NK-92 (cell line): ENCODE data around the gene NOS3.

Experiments
- DNase-seq: peaks from one replicate; lab custom pipeline; 2025; ENCODE audit not compliant: unreplicated experiment; lab: John Stamatoyannopoulos, UW

The NOS3 gene

GRCh38 chr7:150990416-150991186, at the start of gene NOS3:
TSS of gene NOS3 (plus strand) at chr7:150991017. CDS start at chr7:150993804, 2,787 bp downstream.
- DNase-seq = no peak

DNA sequence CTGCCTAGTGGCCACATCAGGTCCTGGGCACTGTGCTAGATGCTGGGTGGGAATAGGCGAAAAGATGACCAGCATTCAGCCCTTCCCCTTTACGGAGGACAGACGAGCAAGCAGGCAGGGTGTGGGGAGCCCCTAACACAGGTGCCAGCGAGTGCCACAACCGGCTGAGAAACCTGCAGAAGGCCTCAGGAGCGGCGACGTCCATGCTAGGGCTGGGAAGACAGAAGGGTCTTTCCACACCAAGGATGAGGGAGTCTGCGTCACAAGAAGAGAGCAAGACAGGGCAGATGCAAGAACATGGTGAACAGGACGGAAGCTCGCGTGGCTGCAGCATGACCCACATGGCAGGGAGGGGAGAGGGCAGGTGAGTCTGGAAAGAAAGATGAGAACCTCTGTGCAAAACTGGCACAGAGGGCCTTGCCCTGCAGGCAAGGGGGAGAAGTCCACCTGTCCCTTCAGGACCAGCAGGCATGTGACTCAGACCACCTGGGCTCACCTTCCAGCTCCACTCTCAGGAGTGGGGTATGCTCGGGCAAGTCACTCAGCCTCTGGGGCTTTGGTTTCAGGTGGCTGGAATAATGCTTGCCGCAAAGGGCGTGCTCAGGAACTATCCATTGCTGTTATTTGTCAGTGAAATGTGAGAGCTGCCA, 49.3 kb upstream of the NOS3 start:
- no peak for DNase-seq

DNA sequence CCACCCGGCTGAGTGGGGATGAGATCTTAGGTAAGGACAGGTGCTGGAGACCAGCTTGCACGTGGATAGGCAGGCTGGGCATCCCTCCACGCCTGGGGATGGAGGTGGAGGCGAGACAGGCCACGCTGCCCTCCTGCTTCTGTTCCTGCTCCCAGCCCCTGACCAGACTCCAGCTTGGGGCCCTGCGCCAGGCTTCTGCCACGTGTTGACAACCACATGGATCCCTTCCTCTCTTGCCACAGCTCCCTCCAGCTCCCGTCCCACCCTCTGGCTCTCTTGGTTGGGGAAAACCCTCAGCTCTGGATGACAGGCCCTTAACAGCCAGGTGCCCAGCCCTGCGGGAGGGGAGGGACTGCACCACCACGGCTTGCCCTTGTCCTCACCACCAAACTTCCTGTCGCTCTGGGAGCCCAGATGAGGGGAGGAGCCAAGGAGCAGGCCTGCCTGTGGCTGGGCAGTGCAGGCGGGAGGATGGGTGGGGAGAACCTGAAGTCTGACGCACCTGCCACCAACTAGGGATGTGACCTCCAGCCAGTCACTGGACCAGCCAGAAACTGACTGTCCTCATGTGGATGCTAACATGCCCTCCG, 48.7 kb upstream of the NOS3 start:
- DNase-seq = no peak

GRCh38 chr7:150942591-150943452, 48.0 kb upstream of the NOS3 start:
- no peak for DNase-seq

GRCh38 chr7:150943453-150943814, 47.4 kb upstream of the NOS3 start:
- no peak for DNase-seq

GRCh38 chr7:150944066-150945042, 46.5 kb upstream of the NOS3 start:
- DNase-seq = no peak

- no peak for DNase-seq
Observed at GRCh38 chr7:150945171-150945852, 45.5 kb upstream of the NOS3 start.

- no peak for DNase-seq
Observed at GRCh38 chr7:150945853-150946420, 44.9 kb upstream of the NOS3 start.

GRCh38 chr7:150946421-150947240, 44.2 kb upstream of the NOS3 start:
- no peak for DNase-seq

DNA sequence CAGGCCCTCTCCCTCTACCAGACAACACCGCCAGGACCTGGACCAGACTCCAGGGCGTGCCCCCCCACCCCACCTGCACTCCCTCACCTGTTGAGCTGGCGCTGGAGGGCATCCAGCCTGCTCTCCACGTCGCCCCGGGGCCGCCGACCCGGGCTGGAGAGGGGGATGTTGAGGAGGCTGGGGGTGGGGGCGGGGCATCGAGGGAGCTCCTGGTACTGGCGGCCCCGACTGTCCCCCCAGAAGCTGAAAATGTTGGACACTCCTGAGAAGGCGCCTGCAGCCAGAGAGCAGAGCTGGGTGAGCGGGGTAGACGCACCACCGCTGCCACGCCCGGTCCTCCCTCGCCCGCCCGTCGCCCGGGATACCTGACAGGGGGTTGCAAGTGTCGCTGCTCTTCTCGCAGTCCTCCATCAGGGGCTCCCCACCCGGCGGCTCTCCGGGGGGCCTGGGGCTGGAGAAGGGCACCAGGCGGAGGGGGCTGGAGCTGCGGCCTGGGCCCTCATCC, 43.5 kb upstream of the NOS3 start:
- no peak for DNase-seq

DNA sequence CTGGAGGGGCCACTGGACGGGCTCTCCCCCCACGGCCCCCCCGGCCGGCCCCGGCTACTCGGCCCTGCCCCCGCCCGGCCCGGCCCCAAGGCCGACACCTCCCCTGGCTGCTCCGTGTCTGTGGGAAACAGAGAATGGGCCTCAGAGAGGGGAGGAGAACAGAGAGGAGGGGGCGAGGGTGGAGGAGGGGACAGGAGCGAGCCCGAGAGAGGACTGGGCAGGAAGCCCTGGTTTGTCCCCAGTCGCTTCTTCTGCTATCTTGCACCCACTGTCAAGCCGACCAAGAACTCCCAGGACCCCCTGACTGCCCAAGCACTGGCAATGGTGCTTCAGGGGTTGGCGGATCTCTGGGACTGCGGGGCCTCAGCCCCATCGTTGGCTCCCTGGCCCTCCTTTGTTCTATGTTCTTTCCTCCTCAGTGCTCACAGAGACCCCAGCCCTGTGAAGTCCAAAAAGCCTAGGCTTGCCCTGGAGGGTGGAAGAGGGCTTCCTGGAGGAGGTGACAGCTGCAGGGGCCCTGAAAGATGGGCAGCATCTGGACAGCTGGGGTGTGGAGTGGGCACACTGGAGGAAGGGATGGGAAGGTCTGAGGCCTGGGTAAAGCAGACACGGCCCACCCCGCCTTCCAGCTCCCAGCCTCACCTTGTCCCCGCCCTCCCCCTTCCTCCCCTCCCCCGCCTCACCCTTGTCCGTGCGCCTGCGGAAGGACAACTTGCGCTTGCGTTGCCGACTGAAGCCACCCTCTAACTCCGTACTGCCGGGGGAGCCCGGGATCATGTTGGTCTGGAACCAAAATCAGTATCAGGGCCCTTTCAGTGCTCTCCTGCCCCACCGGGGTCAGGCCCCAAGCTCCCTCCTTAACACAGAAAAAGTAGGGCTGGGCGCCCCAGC, 42.8 kb upstream of the NOS3 start:
- no peak for DNase-seq

DNA sequence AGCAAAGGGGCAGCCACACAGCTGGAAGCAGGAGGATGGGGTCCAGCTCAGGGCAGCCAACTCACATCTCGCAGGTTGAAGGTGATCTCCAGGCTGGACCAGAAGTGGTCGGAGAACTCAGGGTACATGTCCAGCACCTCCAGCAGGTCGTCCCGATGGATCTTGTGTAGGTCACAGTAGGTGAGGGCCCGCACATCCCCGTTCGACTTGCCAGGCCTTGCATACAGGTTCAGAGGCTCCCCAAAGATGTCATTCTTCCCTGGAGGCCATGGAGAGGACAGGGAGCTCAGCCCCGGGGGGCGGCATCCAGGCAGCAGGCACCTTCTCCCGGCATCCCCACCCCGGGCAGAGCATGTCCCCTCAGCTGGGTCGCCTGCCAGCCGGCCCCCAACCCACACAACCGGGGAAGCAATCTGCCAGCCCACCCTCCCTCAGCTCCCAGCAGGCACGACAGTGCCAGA, 42.0 kb upstream of the NOS3 start:
- DNase-seq = no peak

DNA sequence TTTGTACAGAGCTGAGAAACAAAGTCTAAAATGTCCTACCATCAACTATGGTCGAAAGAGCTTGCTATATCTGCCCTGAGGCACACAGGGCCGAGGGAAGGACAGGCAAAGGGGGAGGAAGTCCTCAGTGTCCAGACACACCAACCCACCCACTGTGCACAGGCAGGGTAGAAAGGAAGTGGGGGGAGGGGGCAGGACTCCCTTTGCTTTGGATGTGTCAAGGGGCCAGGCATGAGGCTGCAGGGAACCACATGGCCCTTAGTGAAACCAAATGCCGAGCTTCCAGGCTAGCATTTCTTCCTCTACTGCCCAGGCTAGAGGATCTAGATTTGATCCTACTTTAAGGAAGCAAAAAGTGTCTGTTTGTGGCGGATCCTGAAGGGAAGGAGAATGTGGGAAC, 41.3 kb upstream of the NOS3 start:
- DNase-seq = no peak

DNA sequence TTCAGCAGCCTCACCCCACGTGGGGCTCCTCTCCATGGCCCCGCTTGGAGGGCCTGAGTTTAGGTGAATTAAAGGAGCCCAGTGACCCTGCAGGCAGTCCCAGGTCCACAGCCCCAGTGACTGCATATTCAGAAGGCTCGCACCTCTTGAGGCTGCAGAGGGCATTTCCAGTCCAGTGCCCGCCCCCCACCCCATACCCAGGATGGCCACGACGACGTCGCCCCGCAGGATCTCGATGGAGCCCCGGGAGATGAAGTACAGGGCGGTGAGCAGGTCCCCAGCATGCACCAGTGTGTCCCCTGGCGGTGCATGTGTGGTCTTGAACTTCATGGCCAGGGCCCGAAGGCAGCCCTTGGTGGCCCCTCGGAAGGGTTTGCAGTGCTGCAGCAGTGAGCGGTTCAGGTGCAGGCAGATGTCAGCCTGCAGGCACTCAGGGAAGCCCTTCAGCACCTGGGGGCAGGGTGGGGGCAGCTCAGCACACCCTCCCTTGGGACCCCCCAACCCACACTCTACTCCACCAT, 40.8 kb upstream of the NOS3 start:
- DNase-seq = no peak

GRCh38 chr7:150950496-150951180, 40.2 kb upstream of the NOS3 start:
- DNase-seq = no peak

DNA sequence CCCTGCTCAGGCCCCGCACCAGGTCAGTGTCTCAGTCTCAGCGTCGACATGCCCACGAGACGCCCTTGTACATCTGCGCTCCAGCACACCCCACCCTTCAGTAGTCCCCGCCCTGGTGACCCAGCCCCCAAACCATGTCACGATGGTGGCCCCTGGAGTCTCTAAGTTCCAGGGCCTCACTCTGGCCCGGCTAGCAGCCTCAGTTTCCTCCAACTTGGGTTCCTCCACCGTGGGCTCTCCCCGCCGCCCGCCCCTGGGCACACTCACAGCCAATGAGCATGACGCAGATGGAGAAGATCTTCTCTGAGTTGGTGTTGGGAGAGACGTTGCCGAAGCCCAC, 39.7 kb upstream of the NOS3 start:
- no peak for DNase-seq

DNA sequence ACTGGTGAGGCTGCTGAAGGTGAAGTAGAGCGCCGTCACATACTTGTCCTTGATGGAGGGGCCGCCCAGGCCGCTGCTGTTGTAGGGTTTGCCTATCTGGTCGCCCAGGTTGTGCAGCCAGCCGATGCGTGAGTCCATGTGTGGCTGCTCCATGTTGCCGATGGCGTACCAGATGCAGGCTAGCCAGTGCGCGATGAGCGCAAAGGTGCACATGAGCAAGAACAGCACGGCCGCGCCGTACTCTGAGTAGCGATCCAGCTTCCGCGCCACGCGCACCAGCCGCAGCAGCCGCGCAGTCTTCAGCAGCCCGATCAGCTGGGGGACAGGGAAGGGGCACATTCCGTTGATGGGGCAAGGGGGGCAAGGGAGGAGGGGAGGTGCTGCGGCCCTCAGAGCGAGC, 39.3 kb upstream of the NOS3 start:
- DNase-seq = no peak
